HUES48 (cell line): ENCODE data around the gene GRB10.
"Not testable (repeated sequence)": the region's sequence is repeated elsewhere in the genome, so short reads cannot be mapped to it uniquely, and the experiment has no call there.

Source experiments
- H3K27ac ChIP-seq: one replicate; pipeline ENCODE4 v1.7.0; 2013; ENCODE audit warnings: low read depth, low read length, inconsistent platforms
- H3K27me3 ChIP-seq: 2 replicates; pipeline ENCODE4 v1.6.1; 2013; ENCODE audit warnings: mild to moderate bottlenecking, low read length; ENCODE audit not compliant: control insufficient read depth, insufficient read depth
- H3K36me3 ChIP-seq: 2 replicates; pipeline ENCODE4 v1.6.1; 2013; ENCODE audit warnings: low read length; ENCODE audit not compliant: control insufficient read depth, insufficient read depth
- H3K4me1 ChIP-seq: 2 replicates; pipeline ENCODE4 v1.6.1; 2013; ENCODE audit warnings: mild to moderate bottlenecking, low read length; ENCODE audit not compliant: control insufficient read depth, insufficient read depth
- H3K4me3 ChIP-seq: 2 replicates; pipeline ENCODE4 v1.5.1; 2013; ENCODE audit warnings: mild to moderate bottlenecking, low read depth, low read length
- H3K9ac ChIP-seq: 2 replicates; pipeline ENCODE4 v1.6.1; 2013; ENCODE audit warnings: mild to moderate bottlenecking, low read depth, low read length, moderate library complexity
- H3K9me3 ChIP-seq: 2 replicates; pipeline ENCODE4 v1.6.1; 2013; ENCODE audit warnings: low read length; ENCODE audit not compliant: control insufficient read depth, insufficient read depth

Gene GRB10

GRCh38 chr7:50743016-50743415 is 39.7 kb downstream of the GRB10 start:
- Histone ChIP-seq H3K9me3 (no peaks in the 10 kb centered on the region), H3K4me1 (peaks cover 7% of the 10 kb centered on the region; the same call in 1 of the 2 replicates), H3K9ac (no peak overlapping the region), H3K27me3 (no peaks in the 10 kb centered on the region), H3K4me3 (no peak overlapping the region), H3K36me3 (peaks cover 12% of the 10 kb centered on the region), H3K27ac (no peak overlapping the region)

DNA sequence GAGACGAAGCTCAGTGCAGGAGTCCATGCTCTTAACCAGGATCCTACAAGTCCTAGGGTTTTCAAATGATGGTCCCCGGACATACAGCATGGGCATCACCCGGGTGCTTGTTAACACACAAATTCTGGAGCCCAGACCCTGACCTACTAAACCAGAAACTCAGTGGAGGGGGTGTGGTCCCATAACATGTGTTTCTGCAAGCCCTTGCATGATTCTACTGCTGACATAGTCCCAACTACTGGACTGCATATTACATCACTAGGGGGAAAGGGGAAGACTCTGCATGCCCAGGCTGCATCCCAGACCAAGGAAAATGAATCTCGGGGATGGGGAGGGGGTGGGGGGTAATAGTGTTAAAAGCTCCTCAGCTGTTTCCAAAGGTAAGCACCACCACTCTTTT is 40.3 kb downstream of the GRB10 start:
- no peaks in the 10 kb centered on the region for H3K27me3 ChIP-seq
- no peak overlapping the region for H3K9ac ChIP-seq
- no peaks in the 10 kb centered on the region for H3K9me3 ChIP-seq
- H3K4me3 ChIP-seq = no peak overlapping the region
- peaks cover 7% of the 10 kb centered on the region; the same call in 1 of the 2 replicates for H3K4me1 ChIP-seq
- no peak overlapping the region for H3K27ac ChIP-seq
- H3K36me3 ChIP-seq = peaks cover 9% of the 10 kb centered on the region; the same call in 1 of the 2 replicates

DNA sequence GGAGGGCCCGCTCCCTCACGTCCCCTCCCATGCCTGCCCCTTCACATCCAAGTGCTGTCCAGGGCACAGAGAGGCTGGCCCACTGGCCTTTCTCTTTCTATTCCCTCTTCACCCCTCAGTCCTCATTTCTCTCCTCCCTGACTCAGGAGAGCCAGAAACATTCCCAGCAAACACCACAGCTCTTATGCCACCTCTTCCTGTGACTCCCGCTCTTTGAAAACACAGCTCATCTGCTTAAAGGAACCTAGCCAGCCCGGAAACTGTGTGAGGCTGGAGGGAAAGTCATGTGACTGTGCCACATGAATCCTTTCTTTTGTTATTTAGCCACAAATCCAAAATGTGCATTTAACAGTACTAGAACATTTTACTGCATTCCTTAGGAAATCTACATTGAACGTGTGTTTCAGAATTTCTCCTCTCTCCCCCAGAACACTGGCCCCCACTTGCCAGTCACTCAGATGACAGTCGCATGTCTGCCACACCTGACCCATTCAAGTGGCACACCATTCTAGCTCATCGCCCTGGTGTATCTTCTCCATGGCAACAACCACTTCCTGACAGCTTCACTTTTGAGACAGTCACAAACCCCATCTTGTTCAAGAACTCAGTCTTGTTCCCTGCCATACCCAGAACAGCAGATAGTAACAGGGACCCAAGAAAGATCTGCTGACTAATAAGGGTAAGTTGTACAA is 42.8 kb downstream of the GRB10 start:
- H3K9me3 ChIP-seq = no peaks in the 10 kb centered on the region
- H3K4me3 ChIP-seq = no peak overlapping the region
- H3K27ac ChIP-seq = no peak overlapping the region
- no peak overlapping the region for H3K9ac ChIP-seq
- H3K36me3 ChIP-seq = peaks cover 6% of the 10 kb centered on the region; the same call in 1 of the 2 replicates
- H3K4me1 ChIP-seq = peaks cover 7% of the 10 kb centered on the region; the same call in 1 of the 2 replicates
- no peaks in the 10 kb centered on the region for H3K27me3 ChIP-seq

DNA sequence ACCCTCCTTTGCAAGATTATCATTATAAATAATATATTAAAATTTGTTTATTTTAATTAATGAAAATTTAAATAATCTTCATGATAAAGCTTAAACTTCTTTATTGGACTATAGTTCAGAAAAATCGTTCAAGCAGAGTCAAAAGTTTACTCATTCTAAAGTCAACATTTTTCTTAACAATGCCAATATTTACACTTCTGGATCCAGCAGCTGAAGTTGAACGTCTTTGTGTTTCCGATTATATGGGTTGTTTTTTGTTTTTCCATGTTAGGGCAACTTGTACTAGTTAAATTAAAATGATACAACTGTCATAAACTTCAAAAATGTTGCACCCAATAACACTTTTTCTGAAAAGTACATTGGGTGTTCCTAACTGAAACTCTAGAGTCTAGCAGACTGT is 43.8 kb downstream of the GRB10 start:
- H3K4me1 ChIP-seq = peaks cover 7% of the 10 kb centered on the region; the same call in 1 of the 2 replicates
- H3K9me3 ChIP-seq = no peaks in the 10 kb centered on the region
- H3K27me3 ChIP-seq = no peaks in the 10 kb centered on the region
- no peak overlapping the region for H3K4me3 ChIP-seq
- no peak overlapping the region for H3K27ac ChIP-seq
- no peak overlapping the region for H3K9ac ChIP-seq
- H3K36me3 ChIP-seq = peaks cover 2% of the 10 kb centered on the region; the same call in 1 of the 2 replicates

- H3K9ac ChIP-seq, H3K4me1 ChIP-seq, H3K4me3 ChIP-seq: not testable (repeated sequence)
These were observed 46.9 kb downstream of the GRB10 start for GRCh38 chr7:50735836-50736235.

GRCh38 chr7:50735333-50735732 is 47.4 kb downstream of the GRB10 start:
- H3K36me3 ChIP-seq = peaks cover 8% of the 10 kb centered on the region
- H3K9ac ChIP-seq = no peak overlapping the region
- H3K27ac ChIP-seq = no peak overlapping the region
- peaks cover 7% of the 10 kb centered on the region; the same call in 1 of the 2 replicates for H3K4me1 ChIP-seq
- no peaks in the 10 kb centered on the region for H3K9me3 ChIP-seq
- H3K4me3 ChIP-seq = no peak overlapping the region
- no peaks in the 10 kb centered on the region for H3K27me3 ChIP-seq

More at GRCh38 chr7:50735836-50736235, 46.9 kb downstream of the GRB10 start:
- not testable (repeated sequence) for H3K27me3 ChIP-seq, H3K36me3 ChIP-seq, H3K27ac ChIP-seq, H3K9me3 ChIP-seq

DNA sequence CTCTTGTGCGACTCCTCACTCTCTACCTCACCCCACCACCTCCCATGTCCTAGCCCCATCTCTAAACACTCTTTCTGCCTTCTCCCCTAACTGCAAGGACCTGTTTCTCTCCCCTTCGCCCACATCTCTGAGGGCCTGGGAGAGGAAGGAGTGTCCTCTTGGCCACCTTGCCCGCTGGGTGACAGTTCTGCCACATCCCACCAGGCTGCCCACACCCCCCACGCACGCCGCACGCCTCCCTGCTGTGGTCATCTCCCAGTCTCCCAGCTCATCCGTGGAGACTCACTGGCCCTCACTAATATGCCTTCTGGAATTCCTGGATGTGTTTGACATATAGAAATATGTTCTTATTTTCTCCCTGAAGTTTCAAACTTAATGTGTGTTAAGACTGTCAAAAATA is 48.5 kb downstream of the GRB10 start:
- H3K27ac ChIP-seq = no peak overlapping the region
- no peak overlapping the region for H3K4me3 ChIP-seq
- no peak overlapping the region for H3K9ac ChIP-seq
- H3K4me1 ChIP-seq = no peaks in the 10 kb centered on the region
- peaks cover 8% of the 10 kb centered on the region for H3K36me3 ChIP-seq
- H3K9me3 ChIP-seq = no peaks in the 10 kb centered on the region
- H3K27me3 ChIP-seq = no peaks in the 10 kb centered on the region

- Histone ChIP-seq H3K27ac (no peak overlapping the region), H3K27me3 (no peaks in the 10 kb centered on the region)
These were observed 49.1 kb downstream of the GRB10 start for GRCh38 chr7:50733552-50733951.

GRCh38 chr7:50731703-50732582 is 50.8 kb downstream of the GRB10 start:
- Histone ChIP-seq H3K9me3 (no peaks in the 10 kb centered on the region), H3K27me3 (no peaks in the 10 kb centered on the region), H3K4me1 (peaks cover 7% of the 10 kb centered on the region; the same call in 1 of the 2 replicates), H3K9ac (no peak overlapping the region), H3K36me3 (peaks cover 8% of the 10 kb centered on the region), H3K27ac (no peak overlapping the region), H3K4me3 (no peak overlapping the region)

More at GRCh38 chr7:50733552-50733951, 49.1 kb downstream of the GRB10 start:
- H3K36me3 ChIP-seq = peaks cover 8% of the 10 kb centered on the region
- H3K9me3 ChIP-seq = no peaks in the 10 kb centered on the region
- H3K4me3 ChIP-seq = no peak overlapping the region
- H3K9ac ChIP-seq = no peak overlapping the region
- no peaks in the 10 kb centered on the region for H3K4me1 ChIP-seq

- peaks cover 8% of the 10 kb centered on the region for H3K36me3 ChIP-seq
- H3K9me3 ChIP-seq = no peaks in the 10 kb centered on the region
- H3K4me1 ChIP-seq = peaks cover 7% of the 10 kb centered on the region; the same call in 1 of the 2 replicates
- H3K9ac ChIP-seq = no peak overlapping the region
- no peak overlapping the region for H3K27ac ChIP-seq
- no peak overlapping the region for H3K4me3 ChIP-seq
- no peaks in the 10 kb centered on the region for H3K27me3 ChIP-seq
These were observed 52.0 kb downstream of the GRB10 start for GRCh38 chr7:50730446-50731400.
